Measurements from ENCODE around the gene COL19A1. TPM values are rescaled to one million over a fixed set of nuclear protein-coding genes. Genes with fewer than 3 reads are reported as not detected.

The COL19A1 gene
- total and polyA plus RNA-seq, 9 of the 15 experiments (the other 6 are each of a cell fraction or from before 2014, with no cell fraction given): not detected

- H3K27ac ChIP-seq (ENCODE audit: extremely low read depth, low read depth, low read length): no peak overlapping the region
- POLR2A ChIA-PET: no interaction called here
- no peaks in the 10 kb centered on the region for H3K4me1 ChIP-seq (replicated peaks in 1 of 2; ENCODE audit: control insufficient read depth in 2 of 2, insufficient read depth in 2 of 2, low read length in 2 of 2)
- no peaks in the 10 kb centered on the region for H3K9me3 ChIP-seq (replicated peaks; ENCODE audit: control insufficient read depth, insufficient read depth, low read depth, low read length)
- H2AFZ ChIP-seq (ENCODE audit: low read depth, low read length): no peak overlapping the region
- DNase-seq (ENCODE audit: extremely low read depth in 1 of 4, low spot score in 3 of 4) (no peak), FAIRE-seq (no peak), ATAC-seq (no peak)
- H3K27me3 ChIP-seq (ENCODE audit: control insufficient read depth in 2 of 2, insufficient read depth in 2 of 2, low read length in 2 of 2): no peaks in the 10 kb centered on the region
- H3K9ac ChIP-seq (ENCODE audit: insufficient read depth in 1 of 2, low read depth in 2 of 2, low read length in 2 of 2): no peak overlapping the region
- no peaks in the 10 kb centered on the region for H3K79me2 ChIP-seq (ENCODE audit: control insufficient read depth, insufficient read depth, low read length)
- intact Hi-C loops (cut with micrococcal nuclease) (no loop called here), in situ Hi-C loops (cut with MboI) (no loop called here)
- no peaks in the 10 kb centered on the region for H4K20me1 ChIP-seq (replicated peaks; ENCODE audit: control insufficient read depth, insufficient read depth, low read length)
- BruUV-seq (replicated peaks): no TSS peak
- H3K4me2 ChIP-seq (ENCODE audit: insufficient read depth, low read length): no peak overlapping the region
- TF ChIP-seq ZNF444 (CRISPR knock-in tag; IDR thresholded peaks at IDR 0.05): no peak
- TF ChIP-seq RBM15 (IDR thresholded peaks at IDR 0.05; ENCODE audit: insufficient read depth, low read length): no peak
- TF ChIP-seq GTF3C2 (IDR thresholded peaks at IDR 0.05; ENCODE audit: borderline replicate concordance, extremely low read depth, insufficient read length): no peak
- TF ChIP-seq TAF1 (IDR thresholded peaks at IDR 0.05; ENCODE audit: control insufficient read depth, extremely low read depth, insufficient read depth, low read length, severe bottlenecking): no peak
- TF ChIP-seq MAFK (IDR thresholded peaks at IDR 0.05; ENCODE audit: low read length): no peak
- no peak for TF ChIP-seq ZBTB1 (CRISPR knock-in tag; IDR thresholded peaks at IDR 0.05; ENCODE audit: borderline replicate concordance, low read depth)
- WGBS (ENCODE audit: insufficient coverage, low coverage, missing lambda C conversion rate): 0% methylated on average over 2 of the region's 2 CpGs
- H3K9me1 ChIP-seq (ENCODE audit: control insufficient read depth, insufficient read depth, low read length): no peaks in the 10 kb centered on the region
- H3K36me3 ChIP-seq (ENCODE audit: control insufficient read depth, insufficient read depth, low read length): no peaks in the 10 kb centered on the region
- H3K4me3 ChIP-seq: no peak overlapping the region
- CTCF ChIA-PET (ENCODE audit: low intra/inter-chr PET ratio): no interaction called here
These were observed 20.0 kb upstream of the COL19A1 start for GRCh38 chr6:69846312-69846711.
